HG02759 (cell line): ENCODE measurements around the gene SHC4.
"Not testable (repeated sequence)": the region's sequence is repeated elsewhere in the genome, so short reads cannot be mapped to it uniquely, and the experiment has no call there.

Experiments
- ATAC-seq: cut with Tn5 transposase; IDR thresholded peaks from one replicate; pipeline ENCODE4 v1.9.1; 2021; ENCODE audit warnings: mild to moderate bottlenecking, moderate library complexity; ENCODE audit not compliant: unreplicated experiment

SHC4 gene

GRCh38 chr15:48963524-48964113 is at the start of gene SHC4:
SHC4 (minus strand) TSS chr15:48963919; CDS start chr15:48963015, 904 bp downstream.
- peak; percentile 38 for ATAC-seq

GRCh38 chr15:48999314-48999713 is 35.6 kb upstream of the SHC4 start:
- ATAC-seq = no peak

GRCh38 chr15:48996276-48996675 is 32.6 kb upstream of the SHC4 start:
- no peak for ATAC-seq

GRCh38 chr15:48993380-48993779 is 29.7 kb upstream of the SHC4 start:
- no peak for ATAC-seq

GRCh38 chr15:48992545-48992944 is 28.8 kb upstream of the SHC4 start:
- ATAC-seq = peak; percentile 88

- no peak for ATAC-seq
Measured at GRCh38 chr15:48992096-48992495, 28.4 kb upstream of the SHC4 start.

- no peak for ATAC-seq
Measured at GRCh38 chr15:48989170-48989569, 25.5 kb upstream of the SHC4 start.

- ATAC-seq = no peak
Measured at GRCh38 chr15:48987142-48987541, 23.4 kb upstream of the SHC4 start.

GRCh38 chr15:48986240-48986639 is 22.5 kb upstream of the SHC4 start:
- no peak for ATAC-seq

- ATAC-seq = no peak
Measured at GRCh38 chr15:48985516-48985915, 21.8 kb upstream of the SHC4 start.

GRCh38 chr15:48984811-48985352 is 21.2 kb upstream of the SHC4 start:
- no peak for ATAC-seq

GRCh38 chr15:48984021-48984710 is 20.4 kb upstream of the SHC4 start:
- no peak for ATAC-seq

- no peak for ATAC-seq
Measured at GRCh38 chr15:48983300-48983699, 19.6 kb upstream of the SHC4 start.

GRCh38 chr15:48981941-48982340 is 18.2 kb upstream of the SHC4 start:
- no peak for ATAC-seq

GRCh38 chr15:48978638-48979037 is 14.9 kb upstream of the SHC4 start:
- ATAC-seq = no peak

- no peak for ATAC-seq
Measured at GRCh38 chr15:48976444-48977088, 12.8 kb upstream of the SHC4 start.

GRCh38 chr15:48975472-48976419 is 12.0 kb upstream of the SHC4 start:
- peak; percentile 97 for ATAC-seq

GRCh38 chr15:48974882-48975281 is 11.2 kb upstream of the SHC4 start:
- ATAC-seq = no peak

- no peak for ATAC-seq
Measured at GRCh38 chr15:48972750-48973503, 9.2 kb upstream of the SHC4 start.

- ATAC-seq = not testable (repeated sequence)
Measured at GRCh38 chr15:48970926-48971325, 7.2 kb upstream of the SHC4 start.
